RWPE2 (cell line): Measurements from ENCODE around the gene SLC1A3.

Experiments
- ATAC-seq: fragments of 200-7000 bp; cut with Tn5 transposase; 3 replicates; pipeline ENCODE4 v1.9.1; 2021; ENCODE audit warnings: low read depth
- DNase-seq: peaks from one replicate; pipeline ENCODE4 v3.0.0-alpha.2; 2020; ENCODE audit warnings: low spot score
- H3K27ac ChIP-seq: fragments of 450-650 bp; 2 replicates; pipeline ENCODE4 v1.5.1; 2017; ENCODE audit warnings: mild to moderate bottlenecking; ENCODE audit not compliant: poor library complexity, severe bottlenecking
- H3K27me3 ChIP-seq: fragments of 250-450 bp; sonication (Bioruptor Pico); 2 replicates; pipeline ENCODE4 v1.5.1; 2021; ENCODE audit warnings: mild to moderate bottlenecking, moderate library complexity; ENCODE audit not compliant: insufficient read depth, poor library complexity, severe bottlenecking
- H3K36me3 ChIP-seq: fragments of 250-450 bp; sonication (Bioruptor Pico); 2 replicates; pipeline ENCODE4 v1.5.1; 2020; ENCODE audit warnings: low read depth, mild to moderate bottlenecking, moderate library complexity
- H3K4me1 ChIP-seq: fragments of 250-450 bp; sonication (Bioruptor Pico); 2 replicates; pipeline ENCODE4 v1.5.1; 2021; ENCODE audit warnings: mild to moderate bottlenecking, moderate library complexity; ENCODE audit not compliant: insufficient read depth, poor library complexity, severe bottlenecking
- H3K4me3 ChIP-seq: fragments of 250-450 bp; sonication (Bioruptor Pico); 2 replicates; pipeline ENCODE4 v1.5.1; 2021; ENCODE audit warnings: mild to moderate bottlenecking, moderate library complexity; ENCODE audit not compliant: severe bottlenecking
- H3K9me3 ChIP-seq: fragments of 250-450 bp; sonication (Bioruptor Pico); 2 replicates; pipeline ENCODE4 v1.5.1; 2021; ENCODE audit warnings: mild to moderate bottlenecking, moderate library complexity; ENCODE audit not compliant: severe bottlenecking
- TF ChIP-seq, protein P1 (sequence below): fragments of 450-650 bp; IDR thresholded peaks from one replicate; pipeline ENCODE4 v1.5.1; 2017; ENCODE audit warnings: mild to moderate bottlenecking, moderate library complexity; ENCODE audit not compliant: poor library complexity, severe bottlenecking

SLC1A3 gene

DNA sequence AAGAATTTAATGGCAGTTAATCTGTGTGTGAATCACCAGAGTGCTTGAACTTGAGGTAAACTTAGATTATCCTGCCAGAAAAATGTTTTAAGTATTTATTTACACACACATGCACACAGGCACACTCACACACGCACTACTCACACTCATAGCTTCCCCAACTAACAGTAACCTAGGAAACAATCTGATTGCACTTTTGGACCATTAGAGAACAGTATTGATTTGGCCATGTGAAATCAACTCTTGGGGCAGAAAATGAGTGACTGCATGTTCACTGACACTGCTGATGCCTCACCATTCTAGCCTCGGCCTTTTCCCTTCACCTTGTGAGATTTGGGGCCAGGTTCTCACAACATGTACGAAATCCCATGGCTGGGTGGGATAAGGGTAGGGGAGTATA, 64.1 kb downstream of the SLC1A3 start:
- TF ChIP-seq, protein P1, sequence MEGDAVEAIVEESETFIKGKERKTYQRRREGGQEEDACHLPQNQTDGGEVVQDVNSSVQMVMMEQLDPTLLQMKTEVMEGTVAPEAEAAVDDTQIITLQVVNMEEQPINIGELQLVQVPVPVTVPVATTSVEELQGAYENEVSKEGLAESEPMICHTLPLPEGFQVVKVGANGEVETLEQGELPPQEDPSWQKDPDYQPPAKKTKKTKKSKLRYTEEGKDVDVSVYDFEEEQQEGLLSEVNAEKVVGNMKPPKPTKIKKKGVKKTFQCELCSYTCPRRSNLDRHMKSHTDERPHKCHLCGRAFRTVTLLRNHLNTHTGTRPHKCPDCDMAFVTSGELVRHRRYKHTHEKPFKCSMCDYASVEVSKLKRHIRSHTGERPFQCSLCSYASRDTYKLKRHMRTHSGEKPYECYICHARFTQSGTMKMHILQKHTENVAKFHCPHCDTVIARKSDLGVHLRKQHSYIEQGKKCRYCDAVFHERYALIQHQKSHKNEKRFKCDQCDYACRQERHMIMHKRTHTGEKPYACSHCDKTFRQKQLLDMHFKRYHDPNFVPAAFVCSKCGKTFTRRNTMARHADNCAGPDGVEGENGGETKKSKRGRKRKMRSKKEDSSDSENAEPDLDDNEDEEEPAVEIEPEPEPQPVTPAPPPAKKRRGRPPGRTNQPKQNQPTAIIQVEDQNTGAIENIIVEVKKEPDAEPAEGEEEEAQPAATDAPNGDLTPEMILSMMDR = no peak

GRCh38 chr5:36675282-36675681, 68.9 kb downstream of the SLC1A3 start:
- Histone ChIP-seq H3K4me1 (no peaks in the 10 kb centered on the region), H3K9me3 (no peaks in the 10 kb centered on the region), H3K27me3 (no peaks in the 10 kb centered on the region), H3K36me3 (no peaks in the 10 kb centered on the region), H3K27ac (no peak overlapping the region), H3K4me3 (no peak overlapping the region)
- ATAC-seq (no peak), DNase-seq (no peak)
- TF ChIP-seq, protein P1 = no peak

More for the DNA sequence above, 64.1 kb downstream of the SLC1A3 start:
- Histone ChIP-seq H3K4me3 (no peak overlapping the region), H3K4me1 (peaks cover 18% of the 10 kb centered on the region), H3K27me3 (no peaks in the 10 kb centered on the region), H3K9me3 (no peaks in the 10 kb centered on the region), H3K36me3 (no peaks in the 10 kb centered on the region), H3K27ac (no peak overlapping the region)
- no peak for DNase-seq
- no peak for ATAC-seq

- Histone ChIP-seq H3K4me1 (no peaks in the 10 kb centered on the region), H3K4me3 (no peak overlapping the region), H3K36me3 (no peaks in the 10 kb centered on the region; the same call in 1 of the 2 replicates), H3K27ac (no peak overlapping the region), H3K27me3 (no peaks in the 10 kb centered on the region), H3K9me3 (no peaks in the 10 kb centered on the region)
- TF ChIP-seq, protein P1 = no peak
- no peak for ATAC-seq
- DNase-seq = no peak
These were observed 73.0 kb downstream of the SLC1A3 start for GRCh38 chr5:36679221-36679989.

- Histone ChIP-seq H3K4me3 (no peak overlapping the region), H3K4me1 (no peaks in the 10 kb centered on the region), H3K27me3 (no peaks in the 10 kb centered on the region), H3K9me3 (no peaks in the 10 kb centered on the region), H3K27ac (no peak overlapping the region), H3K36me3 (no peaks in the 10 kb centered on the region; the same call in 1 of the 2 replicates)
- no peak for DNase-seq
- TF ChIP-seq, protein P1 = no peak
- no peak for ATAC-seq
These were observed 73.7 kb downstream of the SLC1A3 start for GRCh38 chr5:36680066-36680465.

DNA sequence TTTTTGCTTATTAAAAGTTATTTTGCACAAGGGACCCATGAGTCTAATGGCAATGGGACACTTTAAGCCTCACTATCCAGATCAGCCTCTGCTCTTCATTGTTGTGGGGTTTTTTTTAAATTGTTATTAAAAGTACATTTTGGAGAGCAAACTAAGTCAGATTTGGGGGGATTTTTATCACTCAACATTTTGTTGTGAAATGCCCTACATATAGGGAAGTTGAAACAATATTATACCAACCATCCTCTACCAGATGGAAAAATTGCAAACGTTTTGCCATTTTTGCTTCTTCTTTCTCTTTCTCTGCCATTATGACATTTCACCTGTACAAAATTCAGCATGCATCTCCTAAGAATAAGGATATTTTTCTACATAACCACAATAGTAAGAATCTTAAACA, 75.3 kb downstream of the SLC1A3 start:
- no peaks in the 10 kb centered on the region for H3K9me3 ChIP-seq
- no peaks in the 10 kb centered on the region; the same call in 1 of the 2 replicates for H3K36me3 ChIP-seq
- no peak for DNase-seq
- no peak for ATAC-seq
- H3K27ac ChIP-seq = no peak overlapping the region
- H3K4me1 ChIP-seq = no peaks in the 10 kb centered on the region
- TF ChIP-seq, protein P1 = no peak
- H3K4me3 ChIP-seq = no peak overlapping the region
- no peaks in the 10 kb centered on the region for H3K27me3 ChIP-seq
